ENCODE data around the gene ITGBL1. TPM values are rescaled to one million over a fixed set of nuclear protein-coding genes. Genes with fewer than 3 reads are reported as not detected.

ITGBL1 gene
- total RNA-seq, 1 experiment from 2014 or later: not detected

GRCh38 chr13:101624210-101624922 lies 171.9 kb downstream of the ITGBL1 start:
- H3K27me3 Mint-ChIP-seq (ENCODE audit: insufficient read depth, unreplicated experiment): no peaks in the 10 kb centered on the region
- POLR2A ChIA-PET: no interaction called here

GRCh38 chr13:101624981-101625380 lies 172.5 kb downstream of the ITGBL1 start:
- no peak overlapping the region for H3K4me3 ChIP-seq (ENCODE audit: low read depth, low read length)
- BruUV-seq (replicated peaks): no TSS peak

More at GRCh38 chr13:101624210-101624922, 171.9 kb downstream of the ITGBL1 start:
- no TSS peak for BruUV-seq (replicated peaks)
- no peak for DNase-seq
- H3K4me3 Mint-ChIP-seq (ENCODE audit: unreplicated experiment): no peak overlapping the region
- Histone ChIP-seq H3K9me3 (no peaks in the 10 kb centered on the region), H3K4me3 (ENCODE audit: low read depth, low read length) (no peak overlapping the region), H3K27me3 (replicated peaks; ENCODE audit: control insufficient read depth, insufficient read depth, low read length) (no peaks in the 10 kb centered on the region), H3K4me1 (no peaks in the 10 kb centered on the region), H3K36me3 (ENCODE audit: control insufficient read depth, insufficient read depth, low read length) (no peaks in the 10 kb centered on the region)
- CTCF ChIA-PET: no interaction called here
- intact Hi-C loops (cut with micrococcal nuclease; ENCODE audit: unreplicated experiment): no loop called here
- no peak overlapping the region for H3K27ac Mint-ChIP-seq (ENCODE audit: unreplicated experiment)
- H3K4me1 Mint-ChIP-seq (ENCODE audit: low read depth, unreplicated experiment): no peaks in the 10 kb centered on the region
- TF ChIP-seq CTCF (IDR thresholded peaks at IDR 0.05; ENCODE audit: insufficient read depth in 1 of 2, low read depth in 1 of 2, low read length in 1 of 2, severe bottlenecking in 1 of 2, unreplicated experiment in 1 of 2): no peak
- no peaks in the 10 kb centered on the region for H3K9me3 Mint-ChIP-seq (ENCODE audit: unreplicated experiment)
- H3K36me3 Mint-ChIP-seq (ENCODE audit: insufficient read depth, unreplicated experiment): no peaks in the 10 kb centered on the region

DNA sequence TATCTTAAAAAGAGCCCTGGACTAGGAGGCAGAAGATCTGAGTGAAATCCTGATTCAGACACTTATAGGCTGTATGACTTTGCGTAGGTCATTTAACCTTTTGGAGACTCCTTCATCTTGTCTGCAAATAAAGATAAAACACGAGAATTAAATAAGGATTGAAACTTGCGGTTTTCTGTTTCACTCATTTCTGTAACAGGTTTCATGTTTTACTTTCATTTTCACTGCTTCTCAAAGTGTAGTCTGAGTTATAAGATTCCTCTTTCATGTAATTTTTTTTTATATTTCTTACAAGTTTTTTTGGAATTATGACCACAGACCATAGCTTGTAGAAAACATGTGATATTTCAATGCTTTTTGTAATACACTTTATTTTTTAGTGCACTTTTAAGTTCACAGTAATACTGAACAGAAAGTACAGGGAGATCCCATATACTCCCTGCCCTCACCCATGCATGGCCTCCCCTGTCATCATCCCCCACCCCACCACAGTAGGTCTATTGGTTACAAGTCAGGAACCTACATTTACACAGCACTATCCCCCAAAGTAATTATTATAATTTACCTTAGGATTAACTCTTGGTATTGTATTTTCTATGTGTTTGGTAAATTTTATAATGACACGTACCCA lies 174.6 kb downstream of the ITGBL1 start:
- Histone ChIP-seq H3K27me3 (replicated peaks; ENCODE audit: control insufficient read depth, insufficient read depth, low read length) (no peaks in the 10 kb centered on the region), H3K9me3 (no peaks in the 10 kb centered on the region), H3K4me1 (no peaks in the 10 kb centered on the region), H3K36me3 (ENCODE audit: control insufficient read depth, insufficient read depth, low read length) (no peaks in the 10 kb centered on the region), H3K4me3 (ENCODE audit: low read depth, low read length) (no peak overlapping the region)
- ChIA-PET POLR2A (no interaction called here), CTCF (no interaction called here)
- no peaks in the 10 kb centered on the region for H3K36me3 Mint-ChIP-seq (ENCODE audit: insufficient read depth, unreplicated experiment)
- no peak overlapping the region for H3K27ac Mint-ChIP-seq (ENCODE audit: unreplicated experiment)
- BruUV-seq (replicated peaks): no TSS peak
- intact Hi-C loops (cut with micrococcal nuclease; ENCODE audit: unreplicated experiment): no loop called here
- no peak for TF ChIP-seq CTCF (IDR thresholded peaks at IDR 0.05; ENCODE audit: insufficient read depth in 1 of 2, low read depth in 1 of 2, low read length in 1 of 2, severe bottlenecking in 1 of 2, unreplicated experiment in 1 of 2)
- DNase-seq: no peak
- no peaks in the 10 kb centered on the region for H3K9me3 Mint-ChIP-seq (ENCODE audit: unreplicated experiment)
- no peak overlapping the region for H3K4me3 Mint-ChIP-seq (ENCODE audit: unreplicated experiment)
- H3K27me3 Mint-ChIP-seq (ENCODE audit: insufficient read depth, unreplicated experiment): no peaks in the 10 kb centered on the region
- H3K4me1 Mint-ChIP-seq (ENCODE audit: low read depth, unreplicated experiment): no peaks in the 10 kb centered on the region

More at GRCh38 chr13:101624981-101625380, 172.5 kb downstream of the ITGBL1 start:
- no peak overlapping the region for H3K4me3 Mint-ChIP-seq (ENCODE audit: unreplicated experiment)
- H3K36me3 Mint-ChIP-seq (ENCODE audit: insufficient read depth, unreplicated experiment): no peaks in the 10 kb centered on the region
- no peaks in the 10 kb centered on the region for H3K4me1 Mint-ChIP-seq (ENCODE audit: low read depth, unreplicated experiment)
- no peaks in the 10 kb centered on the region for H3K9me3 Mint-ChIP-seq (ENCODE audit: unreplicated experiment)
- Histone ChIP-seq H3K27me3 (replicated peaks; ENCODE audit: control insufficient read depth, insufficient read depth, low read length) (no peaks in the 10 kb centered on the region), H3K9me3 (no peaks in the 10 kb centered on the region), H3K36me3 (ENCODE audit: control insufficient read depth, insufficient read depth, low read length) (no peaks in the 10 kb centered on the region), H3K4me1 (no peaks in the 10 kb centered on the region)
- H3K27ac Mint-ChIP-seq (ENCODE audit: unreplicated experiment): no peak overlapping the region
- no peak for TF ChIP-seq CTCF (IDR thresholded peaks at IDR 0.05; ENCODE audit: insufficient read depth in 1 of 2, low read depth in 1 of 2, low read length in 1 of 2, severe bottlenecking in 1 of 2, unreplicated experiment in 1 of 2)
- DNase-seq: no peak
- intact Hi-C loops (cut with micrococcal nuclease; ENCODE audit: unreplicated experiment): no loop called here
- H3K27me3 Mint-ChIP-seq (ENCODE audit: insufficient read depth, unreplicated experiment): no peaks in the 10 kb centered on the region
- ChIA-PET POLR2A (no interaction called here), CTCF (no interaction called here)

All from Caco-2 (cell line).